ENCODE measurements around the gene CEP72.
"Not testable (repeated sequence)": the region's sequence is repeated elsewhere in the genome, so short reads cannot be mapped to it uniquely, and the experiment has no call there.

CEP72 gene

DNA sequence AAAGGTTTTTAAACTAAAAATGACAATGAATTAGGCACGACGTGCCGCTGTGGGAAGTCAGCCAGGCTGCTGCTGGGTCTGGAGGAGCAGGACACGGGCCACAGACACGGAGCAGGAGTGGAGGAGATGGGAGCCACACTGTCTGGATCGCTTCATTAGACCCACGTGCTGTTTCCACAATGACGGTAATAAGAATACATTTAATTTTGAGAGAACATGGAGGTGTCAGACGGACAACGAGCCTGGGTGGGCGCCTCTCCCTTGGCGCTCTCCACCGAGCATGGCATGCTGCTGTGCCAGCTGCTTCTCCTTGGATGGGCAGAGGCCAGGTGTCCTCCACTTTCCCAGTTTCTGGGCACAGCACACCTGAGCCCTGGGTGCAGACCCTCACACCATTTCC lies 68.7 kb downstream of the CEP72 start:
- in situ Hi-C loops (cut with MboI; ENCODE audit: low sequenced_read_pairs), result not testable (repeated sequence)

DNA sequence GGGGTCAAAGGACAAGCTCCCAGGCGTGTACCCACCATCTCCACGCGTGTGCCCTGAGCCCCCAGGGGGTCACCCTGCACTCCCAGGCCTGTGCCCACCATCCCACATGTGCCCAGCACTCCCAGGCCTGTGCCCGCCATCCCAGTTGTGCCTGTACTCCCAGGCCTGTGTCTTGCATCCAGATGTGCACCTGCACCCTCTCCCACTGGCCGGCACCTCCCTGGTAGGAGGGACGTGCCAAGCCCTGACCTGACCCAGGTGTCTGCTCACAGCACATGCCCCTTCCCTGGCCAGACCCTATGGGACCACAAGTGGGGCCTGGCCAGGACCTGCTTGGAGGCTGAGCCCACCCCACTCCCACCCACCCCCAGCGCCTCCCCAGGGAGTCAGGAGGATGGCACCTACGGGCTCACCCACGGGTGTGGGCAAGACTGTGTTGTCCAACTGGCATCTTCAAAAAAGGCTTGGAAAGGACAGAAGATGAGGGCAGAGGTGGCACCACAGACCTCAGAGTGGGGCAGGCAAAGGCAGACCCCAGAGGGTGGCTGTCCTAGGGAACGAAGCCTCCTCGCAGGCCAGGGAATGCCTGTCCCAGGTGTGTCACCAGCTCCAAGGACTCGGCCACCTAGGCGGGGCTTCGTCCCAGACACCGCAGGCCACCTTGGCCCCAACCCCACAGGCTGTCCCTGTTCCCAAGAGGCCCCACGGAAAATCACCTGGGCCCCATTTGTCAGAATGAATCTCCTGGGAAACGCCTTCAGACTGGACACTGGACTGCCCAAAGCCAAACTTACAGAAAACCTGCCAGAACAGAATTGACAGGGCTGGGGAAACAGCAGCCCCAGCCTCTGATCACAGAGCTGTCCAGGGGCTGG lies 69.4 kb downstream of the CEP72 start:
- in situ Hi-C loops (cut with MboI; ENCODE audit: low sequenced_read_pairs), result not testable (repeated sequence)

DNA sequence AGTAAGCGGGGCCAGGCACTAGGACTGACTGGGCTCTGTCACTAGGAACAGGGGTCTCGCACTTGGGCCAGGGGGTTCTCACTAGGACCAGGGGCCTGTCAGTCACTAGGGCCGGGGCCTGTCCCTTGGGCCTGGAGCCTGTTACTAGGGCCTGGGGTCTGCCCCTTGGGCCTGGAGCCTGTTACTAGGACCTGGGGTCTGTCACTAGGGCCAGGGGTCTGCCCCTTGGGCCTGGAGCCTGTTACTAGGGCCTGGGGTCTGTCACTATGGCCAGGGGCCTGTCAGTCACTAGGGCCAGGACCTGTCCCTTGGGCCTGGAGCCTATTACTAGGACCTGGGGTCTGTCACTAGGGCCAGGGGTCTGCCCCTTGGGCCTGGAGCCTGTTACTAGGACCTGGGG lies 70.1 kb downstream of the CEP72 start:
- in situ Hi-C loops (cut with MboI; ENCODE audit: low sequenced_read_pairs), result not testable (repeated sequence)

- in situ Hi-C loops (cut with MboI; ENCODE audit: low sequenced_read_pairs), result not testable (repeated sequence)
Measured at GRCh38 chr5:682651-683358, 70.7 kb downstream of the CEP72 start.

GRCh38 chr5:683551-684481 lies 71.7 kb downstream of the CEP72 start:
- in situ Hi-C loops (cut with MboI; ENCODE audit: low sequenced_read_pairs), result no loop called here

DNA sequence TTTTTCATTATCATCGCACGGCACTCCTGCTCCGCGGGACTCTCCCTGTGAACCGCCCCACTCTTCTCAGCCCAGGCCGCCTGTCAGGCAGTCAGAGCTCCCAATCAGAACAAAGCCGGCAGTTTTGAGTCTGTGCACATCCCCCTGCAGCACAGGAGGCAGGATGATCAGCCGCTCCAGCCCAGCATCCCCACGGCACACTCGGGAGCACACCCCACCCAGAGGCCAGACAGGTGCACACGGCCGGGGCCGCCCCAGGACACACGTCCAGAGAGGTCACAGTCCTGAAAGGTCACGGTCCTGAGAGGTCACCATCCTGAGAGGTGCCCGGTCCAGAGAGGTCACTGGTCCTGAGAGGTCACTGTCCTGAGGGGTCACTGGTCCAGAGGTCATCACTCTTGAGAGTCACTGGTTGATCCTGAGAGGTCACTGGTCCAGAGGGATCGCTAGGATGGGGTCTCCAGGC lies 72.6 kb downstream of the CEP72 start:
- in situ Hi-C loops (cut with MboI; ENCODE audit: low sequenced_read_pairs), result no loop called here

DNA sequence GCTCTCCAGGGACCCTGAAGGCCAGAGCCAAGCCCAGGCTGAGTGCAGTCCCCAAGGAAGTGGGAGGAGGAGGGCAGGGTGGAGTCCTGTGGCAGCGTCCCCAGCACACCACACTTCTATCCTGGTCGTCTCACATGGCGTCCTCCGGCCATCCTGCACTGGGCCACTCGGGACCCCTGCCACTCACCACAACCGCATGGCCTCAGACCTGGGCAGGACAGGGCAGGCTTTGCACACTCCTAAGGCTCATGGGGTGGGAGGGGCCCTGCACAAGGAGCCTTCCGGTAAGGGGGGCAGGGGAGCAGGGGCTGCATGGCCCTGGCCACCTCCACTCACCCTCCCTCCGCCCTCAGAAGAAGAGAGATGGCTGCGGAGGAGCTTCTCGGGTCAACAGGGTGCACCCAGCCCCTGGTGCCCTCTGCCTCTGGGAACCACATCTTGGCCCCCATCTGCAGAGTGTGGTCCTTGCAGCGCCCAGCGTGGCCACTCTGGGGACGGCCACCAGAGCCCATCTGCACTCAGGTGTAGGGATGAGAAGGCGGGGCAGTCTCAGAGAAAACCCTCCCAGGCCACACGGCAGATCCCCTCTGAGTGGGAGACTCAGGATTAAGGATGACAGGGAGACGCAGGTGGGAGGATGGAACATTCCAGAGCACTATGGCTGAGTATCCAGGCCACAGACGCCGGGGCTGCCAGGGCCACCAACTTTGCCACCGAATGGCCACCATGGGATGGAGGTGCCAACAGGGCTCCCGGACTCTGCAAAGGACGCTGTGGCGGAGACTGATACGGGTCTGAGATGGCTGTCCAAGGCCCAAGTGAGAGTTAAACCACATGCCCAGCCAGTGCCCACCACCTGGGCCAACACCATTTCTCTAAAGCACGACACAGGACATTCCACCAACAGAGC lies 73.4 kb downstream of the CEP72 start:
- in situ Hi-C loops (cut with MboI; ENCODE audit: low sequenced_read_pairs), result no loop called here

- in situ Hi-C loops (cut with MboI; ENCODE audit: low sequenced_read_pairs), result not testable (repeated sequence)
Measured at GRCh38 chr5:686172-686523, 74.0 kb downstream of the CEP72 start.

DNA sequence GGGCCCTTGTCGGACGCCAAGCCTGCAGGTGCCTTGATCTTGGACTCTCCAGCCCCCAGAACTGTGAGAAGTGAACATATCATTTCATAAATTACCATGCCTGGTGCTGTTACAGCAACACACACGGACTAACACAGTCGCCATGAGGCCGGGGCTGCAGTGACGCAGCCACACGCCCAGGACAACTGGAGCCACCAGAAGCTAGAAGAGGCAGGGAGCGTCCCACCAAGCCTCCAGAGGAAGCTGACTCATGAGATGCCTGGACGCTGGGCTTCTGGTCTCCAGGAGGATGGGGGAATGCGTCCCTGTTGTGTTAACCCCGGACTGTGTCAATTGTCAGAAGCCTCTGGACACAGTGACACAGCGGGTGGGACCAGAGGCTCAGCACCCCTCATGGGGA lies 74.8 kb downstream of the CEP72 start:
- in situ Hi-C loops (cut with MboI; ENCODE audit: low sequenced_read_pairs), result not testable (repeated sequence)

DNA sequence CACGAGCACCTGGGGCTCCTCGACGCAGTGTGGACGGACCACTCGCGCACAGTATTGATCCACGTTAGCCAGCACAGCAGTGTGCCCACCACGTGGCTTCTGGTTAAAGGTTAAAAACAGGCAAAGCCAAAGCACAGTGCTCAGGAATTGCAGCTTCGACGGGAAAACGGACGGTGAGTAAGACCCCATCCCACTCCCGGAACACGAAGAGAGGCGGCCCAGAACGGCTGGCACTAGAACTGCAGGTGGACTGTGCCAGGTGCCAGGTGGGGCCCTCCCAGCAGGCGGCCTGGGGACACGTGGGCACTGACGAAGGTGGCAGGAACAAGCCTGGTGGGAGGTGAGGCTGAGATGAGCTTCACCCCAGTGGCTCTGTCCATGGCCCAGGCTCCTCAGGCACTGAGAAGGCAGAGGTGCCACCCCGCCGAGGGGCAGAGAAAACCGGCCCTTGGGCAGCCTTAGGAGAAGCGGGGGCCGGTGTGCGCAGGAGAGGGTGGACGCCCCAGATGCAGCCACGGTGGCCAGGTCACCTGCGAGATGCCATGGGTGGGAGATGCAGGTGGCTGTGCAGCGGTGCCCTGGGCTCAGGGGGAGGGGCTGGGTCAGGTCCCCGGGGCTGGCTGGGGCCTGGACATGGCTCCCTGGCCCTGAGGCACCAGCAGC lies 76.3 kb downstream of the CEP72 start:
- in situ Hi-C loops (cut with MboI; ENCODE audit: low sequenced_read_pairs), result not testable (repeated sequence)

GRCh38 chr5:690293-690692 lies 78.2 kb downstream of the CEP72 start:
- in situ Hi-C loops (cut with MboI; ENCODE audit: low sequenced_read_pairs), result not testable (repeated sequence)

DNA sequence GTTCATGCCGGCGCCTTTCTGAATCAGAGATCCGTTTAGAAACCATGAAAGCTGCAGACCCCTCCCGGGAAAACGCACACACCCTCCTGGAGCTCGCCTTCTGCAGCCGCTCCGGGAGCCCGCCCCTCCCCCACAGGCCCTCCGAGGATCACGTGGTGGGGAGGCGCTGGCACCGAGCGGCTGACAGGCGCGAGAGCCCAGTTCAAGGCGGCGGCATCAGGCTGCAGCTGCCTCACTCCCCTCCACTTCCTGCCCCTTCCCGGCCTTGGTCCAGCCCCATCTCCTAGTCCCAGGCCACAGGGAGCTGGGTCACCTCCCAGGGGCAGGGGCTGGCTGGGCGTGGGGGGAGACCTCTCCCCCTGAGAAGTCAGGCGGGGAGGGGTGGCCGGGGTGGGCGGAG lies 78.9 kb downstream of the CEP72 start:
- in situ Hi-C loops (cut with MboI; ENCODE audit: low sequenced_read_pairs), result not testable (repeated sequence)

DNA sequence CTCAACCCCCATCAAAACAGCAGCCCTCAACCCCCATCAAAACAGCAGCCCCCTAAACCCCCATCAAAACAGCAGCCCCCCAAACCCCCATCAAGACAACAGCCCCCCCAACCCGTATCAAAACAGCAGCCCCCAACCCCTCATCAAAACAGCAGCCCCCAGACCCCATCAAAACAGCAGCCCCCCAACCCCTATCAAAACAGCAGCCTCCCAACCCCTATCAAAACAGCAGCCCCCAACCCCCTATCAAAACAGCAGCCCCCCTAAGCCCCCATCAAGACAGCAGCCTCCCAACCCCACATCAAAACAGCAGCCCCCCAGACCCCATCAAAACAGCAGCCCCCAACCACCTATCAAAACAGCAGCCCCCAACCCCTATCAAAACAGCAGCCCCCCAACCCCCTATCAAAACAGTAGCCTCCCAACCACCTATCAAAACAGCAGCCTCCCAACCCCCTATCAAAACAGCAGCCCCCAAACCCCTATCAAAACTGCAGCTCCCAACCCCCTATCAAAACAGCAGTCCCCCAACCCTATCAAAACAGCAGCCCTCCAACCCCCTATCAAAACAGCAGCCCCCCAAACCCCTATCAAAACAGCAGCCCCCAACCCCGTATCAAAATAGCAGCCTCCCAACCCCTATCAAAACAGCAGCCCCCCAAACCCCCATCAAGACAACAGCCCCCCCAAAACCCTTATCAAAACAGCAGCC lies 79.8 kb downstream of the CEP72 start:
- in situ Hi-C loops (cut with MboI; ENCODE audit: low sequenced_read_pairs), result no loop called here

- in situ Hi-C loops (cut with MboI; ENCODE audit: low sequenced_read_pairs), result not testable (repeated sequence)
Measured at GRCh38 chr5:692529-693041, 80.4 kb downstream of the CEP72 start.

GRCh38 chr5:693271-694041 lies 81.3 kb downstream of the CEP72 start, which contains the start of gene TPPP:
Gene TPPP, minus strand, starts transcription at chr5:693352. Its CDS starts 15,292 bp downstream, at chr5:678060.
- in situ Hi-C loops (cut with MboI; ENCODE audit: low sequenced_read_pairs), result not testable (repeated sequence)

DNA sequence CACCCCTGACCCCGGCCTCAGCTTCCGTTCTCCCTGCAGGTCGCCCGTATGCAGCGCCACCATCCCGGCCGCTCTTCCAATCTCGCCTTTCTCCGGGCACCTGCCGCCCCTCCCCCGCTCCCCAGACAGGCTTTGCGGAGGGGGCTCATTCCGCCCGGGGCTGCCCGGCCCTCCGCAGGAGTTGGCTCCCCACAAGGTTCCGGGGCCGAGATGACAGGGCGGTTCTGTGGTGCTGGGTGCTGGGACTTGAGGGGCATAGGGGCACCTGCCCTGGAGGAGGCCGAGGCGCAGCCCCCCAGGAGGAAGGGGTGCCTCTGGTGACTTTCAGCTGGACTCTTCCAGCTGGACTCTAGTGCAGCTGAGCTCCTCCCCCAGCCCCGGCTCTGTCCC lies 81.9 kb downstream of the CEP72 start:
- in situ Hi-C loops (cut with MboI; ENCODE audit: low sequenced_read_pairs), result not testable (repeated sequence)

GRCh38 chr5:695475-695874 lies 83.3 kb downstream of the CEP72 start:
- in situ Hi-C loops (cut with MboI; ENCODE audit: low sequenced_read_pairs), result not testable (repeated sequence)

DNA sequence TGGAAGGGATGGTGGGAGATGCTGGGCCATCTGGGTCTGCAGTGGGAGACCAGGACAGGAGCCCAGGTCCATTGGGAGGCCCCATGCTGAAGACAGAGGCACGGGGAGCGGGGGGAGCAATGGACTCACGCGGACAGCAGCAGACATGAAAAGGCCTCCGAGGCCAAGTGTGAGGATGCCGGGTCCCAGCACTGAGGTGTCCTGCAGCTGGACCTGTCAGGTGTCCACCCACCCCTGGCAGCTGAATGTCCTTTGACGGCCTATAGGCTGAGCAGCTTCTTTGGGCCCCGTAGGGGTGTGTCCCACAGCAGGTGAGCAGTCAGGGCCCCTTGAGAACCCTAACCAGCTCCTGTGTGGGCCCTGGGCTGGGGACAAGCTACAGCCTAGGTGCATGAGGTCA lies 84.1 kb downstream of the CEP72 start:
- in situ Hi-C loops (cut with MboI; ENCODE audit: low sequenced_read_pairs), result not testable (repeated sequence)

All from HL-60/S4 treated with retinoic acid at 250 ng/mL for 4 days and 3 days (cell line).